ENCODE results near the gene SELENOO. TPM values are rescaled to one million over a fixed set of nuclear protein-coding genes. Genes with fewer than 3 reads are reported as not detected.
"Not testable (repeated sequence)": the region's sequence is repeated elsewhere in the genome, so short reads cannot be mapped to it uniquely, and the experiment has no call there.

Gene SELENOO
- total RNA-seq, 1 experiment from 2014 or later = 25.1 TPM

GRCh38 chr22:50196256-50196655 lies 4.6 kb upstream of the SELENOO start:
- Histone ChIP-seq H3K4me1 (replicated peaks) (peaks cover 12% of the 10 kb centered on the region), H3K36me3 (peaks cover 68% of the 10 kb centered on the region)
- DNase-seq (ENCODE audit: low read depth in 1 of 2, low spot score in 2 of 2) = no peak

DNA sequence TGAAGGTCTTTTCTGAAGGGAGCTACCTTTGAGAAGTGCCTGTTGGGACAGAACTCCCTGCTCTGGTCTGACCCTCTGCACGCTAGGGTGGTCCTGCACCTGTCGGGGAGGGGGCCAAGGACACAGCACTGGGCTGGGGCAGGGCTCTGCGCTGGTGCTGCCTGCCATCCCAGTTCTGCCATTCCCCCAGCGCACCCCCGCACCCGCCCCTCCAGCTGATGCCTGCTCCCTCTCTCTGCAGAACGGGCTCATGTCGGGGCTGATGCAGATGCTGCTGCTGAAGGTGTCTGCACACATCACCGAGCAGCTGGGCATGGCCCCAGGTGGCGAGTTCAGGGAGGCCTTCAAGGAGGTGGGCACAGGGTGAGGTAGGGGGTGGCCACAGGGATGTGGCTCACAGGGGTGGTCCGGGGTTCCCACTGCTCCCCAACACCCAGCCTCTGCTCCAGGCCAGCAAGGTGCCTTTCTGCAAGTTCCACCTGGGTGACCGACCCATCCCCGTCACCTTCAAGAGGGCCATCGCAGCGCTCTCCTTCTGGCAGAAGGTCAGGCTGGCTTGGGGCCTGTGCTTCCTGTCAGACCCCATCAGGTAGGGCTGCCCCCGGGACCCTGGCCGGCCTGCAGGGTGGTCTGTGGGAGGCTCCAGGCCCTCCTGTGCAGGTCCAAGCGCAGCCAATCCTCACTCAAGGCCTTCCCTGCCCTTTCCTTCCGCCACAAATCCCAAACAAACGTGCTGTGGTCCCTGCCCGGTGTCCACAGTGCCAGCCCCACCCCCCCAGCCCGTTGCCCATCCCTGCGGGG lies 3.6 kb upstream of the SELENOO start:
- no peak overlapping the region for H3K27ac ChIP-seq
- H3K9me3 ChIP-seq (replicated peaks) = no peaks in the 10 kb centered on the region; the same call in 1 of the 2 replicates
- no peak for DNase-seq (ENCODE audit: low read depth in 1 of 2, low spot score in 2 of 2)
- H3K27me3 ChIP-seq (replicated peaks) = no peaks in the 10 kb centered on the region
- peaks cover 17% of the 10 kb centered on the region for H3K4me1 ChIP-seq (replicated peaks)
- H3K4me3 ChIP-seq = no peak overlapping the region
- H3K36me3 ChIP-seq = peaks cover 62% of the 10 kb centered on the region

More at GRCh38 chr22:50196256-50196655, 4.6 kb upstream of the SELENOO start:
- Histone ChIP-seq H3K27me3 (replicated peaks) (no peaks in the 10 kb centered on the region), H3K4me3 (no peak overlapping the region), H3K9me3 (replicated peaks) (no peaks in the 10 kb centered on the region; the same call in 1 of the 2 replicates), H3K27ac (no peak overlapping the region)

DNA sequence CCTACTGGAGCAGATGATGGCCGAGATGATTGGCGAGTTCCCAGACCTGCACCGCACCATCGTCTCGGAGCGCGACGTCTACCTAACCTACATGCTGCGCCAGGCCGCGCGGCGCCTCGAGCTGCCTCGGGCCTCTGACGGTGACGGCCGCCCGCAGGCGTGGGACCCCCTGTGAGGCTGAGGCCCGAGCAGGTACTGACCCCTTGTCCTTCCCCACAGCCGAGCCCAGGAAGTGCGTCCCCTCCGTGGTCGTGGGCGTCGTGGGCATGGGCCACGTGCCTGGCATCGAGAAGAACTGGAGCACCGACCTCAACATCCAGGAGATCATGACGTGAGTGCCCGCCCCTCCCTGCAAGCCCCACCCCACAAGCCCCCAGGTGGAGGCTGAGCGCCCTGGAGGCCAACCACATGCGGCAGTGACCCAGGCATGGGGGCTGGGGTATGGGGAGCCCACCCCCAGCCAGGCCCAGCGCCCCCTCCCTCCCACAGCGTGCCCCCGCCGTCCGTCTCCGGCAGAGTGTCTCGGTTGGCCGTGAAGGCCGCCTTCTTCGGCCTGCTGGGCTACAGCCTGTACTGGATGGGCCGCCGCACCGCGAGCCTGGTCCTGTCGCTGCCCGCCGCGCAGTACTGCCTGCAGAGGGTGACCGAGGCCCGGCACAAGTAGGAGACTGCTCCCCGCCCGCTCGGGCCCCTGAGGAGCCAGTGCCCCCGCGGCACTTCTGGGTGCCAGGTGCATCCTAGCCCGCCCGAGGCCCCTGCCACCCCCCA lies 2.8 kb upstream of the SELENOO start:
- Histone ChIP-seq H3K36me3 (peaks cover 61% of the 10 kb centered on the region), H3K4me3 (no peak overlapping the region), H3K4me1 (replicated peaks) (peaks cover 19% of the 10 kb centered on the region), H3K27me3 (replicated peaks) (no peaks in the 10 kb centered on the region), H3K9me3 (replicated peaks) (no peaks in the 10 kb centered on the region; the same call in 1 of the 2 replicates), H3K27ac (no peak overlapping the region)
- no peak for DNase-seq (ENCODE audit: low read depth in 1 of 2, low spot score in 2 of 2)

DNA sequence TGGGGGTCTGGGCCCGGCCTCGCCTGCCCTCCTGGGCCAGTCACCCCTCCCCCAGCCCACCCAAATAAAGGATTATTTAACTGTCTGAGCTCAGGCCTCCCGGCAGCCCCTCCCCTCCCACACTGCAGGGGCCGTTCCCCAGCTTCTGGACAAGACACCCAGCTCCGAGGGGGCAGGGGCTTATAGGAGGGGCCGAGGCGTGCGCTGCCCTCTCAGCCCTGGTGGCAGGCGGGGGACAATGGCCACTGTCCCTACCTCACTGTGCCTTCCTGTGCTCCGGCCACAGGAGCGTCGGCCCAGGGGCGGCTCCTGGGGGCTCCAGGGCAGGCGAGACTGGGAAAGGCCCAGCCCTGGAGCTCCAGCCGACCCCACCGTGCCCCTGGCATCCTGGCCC lies 2.2 kb upstream of the SELENOO start:
- H3K9me3 ChIP-seq (replicated peaks) = peaks cover 5% of the 10 kb centered on the region; the same call in 1 of the 2 replicates
- no peaks in the 10 kb centered on the region for H3K27me3 ChIP-seq (replicated peaks)
- H3K4me1 ChIP-seq (replicated peaks) = peaks cover 19% of the 10 kb centered on the region
- no peak overlapping the region for H3K27ac ChIP-seq
- no peak overlapping the region for H3K4me3 ChIP-seq
- DNase-seq (ENCODE audit: low read depth in 1 of 2, low spot score in 2 of 2) = no peak
- H3K36me3 ChIP-seq = peaks cover 61% of the 10 kb centered on the region

- H3K4me3 ChIP-seq = no peak overlapping the region
- no peak overlapping the region for H3K27ac ChIP-seq
- H3K36me3 ChIP-seq = peaks cover 61% of the 10 kb centered on the region
- no peak for DNase-seq (ENCODE audit: low read depth in 1 of 2, low spot score in 2 of 2)
- no peaks in the 10 kb centered on the region for H3K27me3 ChIP-seq (replicated peaks)
- H3K9me3 ChIP-seq (replicated peaks) = peaks cover 7% of the 10 kb centered on the region; the same call in 1 of the 2 replicates
- H3K4me1 ChIP-seq (replicated peaks) = peaks cover 19% of the 10 kb centered on the region
Measured at GRCh38 chr22:50199251-50199721, 1.5 kb upstream of the SELENOO start.

GRCh38 chr22:50199829-50200460 lies 866 bp upstream of the SELENOO start:
- Histone ChIP-seq H3K9me3 (replicated peaks) (peaks cover 7% of the 10 kb centered on the region; the same call in 1 of the 2 replicates), H3K4me3 (peak overlapping the region; percentile 98), H3K27me3 (replicated peaks) (no peaks in the 10 kb centered on the region), H3K36me3 (peaks cover 60% of the 10 kb centered on the region), H3K27ac (no peak overlapping the region), H3K4me1 (replicated peaks) (peaks cover 19% of the 10 kb centered on the region)
- DNase-seq (ENCODE audit: low read depth in 1 of 2, low spot score in 2 of 2) = peak in 1 of 2 experiments; percentile 37

DNA sequence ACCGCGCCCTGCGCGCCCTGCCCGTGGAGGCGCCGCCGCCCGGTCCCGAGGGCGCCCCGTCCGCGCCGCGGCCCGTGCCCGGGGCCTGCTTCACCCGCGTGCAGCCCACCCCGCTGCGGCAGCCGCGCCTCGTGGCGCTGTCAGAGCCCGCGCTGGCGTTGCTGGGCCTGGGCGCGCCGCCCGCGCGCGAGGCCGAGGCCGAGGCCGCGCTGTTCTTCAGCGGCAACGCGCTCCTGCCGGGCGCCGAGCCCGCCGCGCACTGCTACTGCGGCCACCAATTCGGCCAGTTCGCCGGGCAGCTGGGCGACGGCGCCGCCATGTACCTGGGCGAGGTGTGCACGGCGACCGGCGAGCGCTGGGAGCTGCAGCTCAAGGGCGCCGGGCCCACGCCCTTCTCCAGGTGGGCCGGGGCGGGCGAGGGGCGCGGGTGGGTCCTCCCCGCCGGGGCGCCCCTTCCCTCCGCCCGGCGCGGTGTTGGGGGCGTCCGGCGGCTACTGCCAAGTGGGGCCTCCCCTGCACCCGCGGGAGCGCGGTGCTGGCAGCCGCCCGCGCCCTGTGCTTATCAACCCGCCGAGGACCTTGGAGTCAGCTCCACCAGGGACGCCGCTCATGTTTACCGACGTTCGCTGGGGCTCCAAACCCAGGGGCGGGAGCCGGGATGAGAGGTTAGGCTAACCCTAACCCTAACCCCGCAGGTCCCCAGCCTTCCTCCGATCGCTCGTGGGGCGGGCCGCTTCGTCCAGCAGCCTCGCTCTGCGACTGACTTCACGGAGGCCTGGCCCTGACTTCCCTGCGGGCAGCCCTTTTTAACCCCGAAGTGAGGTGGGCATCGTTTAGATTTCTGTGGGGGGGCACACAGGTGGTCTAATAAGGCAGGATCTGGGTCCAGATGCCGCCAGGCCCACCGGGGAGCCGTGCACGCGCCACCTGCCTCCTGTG lies 649 bp downstream of the SELENOO start:
- Histone ChIP-seq H3K4me3 (peak overlapping the region; percentile 98), H3K4me1 (replicated peaks) (peaks cover 19% of the 10 kb centered on the region), H3K27ac (no peak overlapping the region), H3K36me3 (peaks cover 61% of the 10 kb centered on the region), H3K27me3 (replicated peaks) (no peaks in the 10 kb centered on the region), H3K9me3 (replicated peaks) (peaks cover 7% of the 10 kb centered on the region; the same call in 1 of the 2 replicates)
- no peak for DNase-seq (ENCODE audit: low read depth in 1 of 2, low spot score in 2 of 2)

DNA sequence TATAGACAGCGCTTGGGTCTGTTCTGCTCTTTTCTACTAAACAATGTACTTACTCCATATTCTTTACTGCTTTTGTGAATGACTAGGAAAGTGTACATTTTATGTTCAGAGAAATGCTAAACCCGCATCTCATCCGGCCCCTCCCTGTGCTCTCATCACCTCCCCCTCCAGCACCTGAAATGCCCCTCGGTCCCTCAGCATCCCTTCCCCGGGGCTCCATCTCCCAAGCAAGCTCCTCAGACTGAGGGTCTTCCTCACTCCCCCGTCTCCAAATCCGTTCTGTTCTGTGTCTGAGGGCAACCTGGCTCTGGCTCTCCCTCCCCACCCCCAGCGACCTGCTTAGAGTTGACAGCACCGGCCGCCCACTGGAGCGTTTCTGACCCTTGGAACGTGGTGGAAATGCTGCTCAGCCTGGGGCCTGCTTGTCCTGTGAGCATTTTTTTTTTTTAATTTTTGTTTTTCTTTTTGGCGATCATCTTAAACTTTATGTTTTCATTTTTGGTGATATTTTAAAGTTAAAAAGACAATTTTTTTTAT lies 1.4 kb downstream of the SELENOO start:
- DNase-seq (ENCODE audit: low read depth in 1 of 2, low spot score in 2 of 2) = no peak

GRCh38 chr22:50203288-50203687 lies 2.5 kb downstream of the SELENOO start:
- Histone ChIP-seq H3K27me3 (replicated peaks) (no peaks in the 10 kb centered on the region), H3K4me1 (replicated peaks) (peaks cover 19% of the 10 kb centered on the region), H3K4me3 (no peak overlapping the region), H3K27ac (no peak overlapping the region), H3K36me3 (peaks cover 64% of the 10 kb centered on the region), H3K9me3 (replicated peaks) (peaks cover 7% of the 10 kb centered on the region; the same call in 1 of the 2 replicates)
- DNase-seq (ENCODE audit: low read depth in 1 of 2, low spot score in 2 of 2) = no peak

More for the DNA sequence above, 1.4 kb downstream of the SELENOO start:
- H3K27ac ChIP-seq = no peak overlapping the region
- H3K27me3 ChIP-seq (replicated peaks) = no peaks in the 10 kb centered on the region
- H3K4me1 ChIP-seq (replicated peaks) = peaks cover 19% of the 10 kb centered on the region
- H3K4me3 ChIP-seq = peak overlapping the region; percentile 98
- H3K36me3 ChIP-seq = peaks cover 63% of the 10 kb centered on the region
- peaks cover 7% of the 10 kb centered on the region; the same call in 1 of the 2 replicates for H3K9me3 ChIP-seq (replicated peaks)

GRCh38 chr22:50204571-50204970 lies 3.8 kb downstream of the SELENOO start:
- Histone ChIP-seq H3K4me3 (no peak overlapping the region), H3K27ac (no peak overlapping the region), H3K27me3 (replicated peaks) (no peaks in the 10 kb centered on the region), H3K9me3 (replicated peaks) (peaks cover 7% of the 10 kb centered on the region; the same call in 1 of the 2 replicates), H3K36me3 (peaks cover 68% of the 10 kb centered on the region), H3K4me1 (replicated peaks) (peaks cover 19% of the 10 kb centered on the region)
- DNase-seq (ENCODE audit: low read depth in 1 of 2, low spot score in 2 of 2) = no peak

DNA sequence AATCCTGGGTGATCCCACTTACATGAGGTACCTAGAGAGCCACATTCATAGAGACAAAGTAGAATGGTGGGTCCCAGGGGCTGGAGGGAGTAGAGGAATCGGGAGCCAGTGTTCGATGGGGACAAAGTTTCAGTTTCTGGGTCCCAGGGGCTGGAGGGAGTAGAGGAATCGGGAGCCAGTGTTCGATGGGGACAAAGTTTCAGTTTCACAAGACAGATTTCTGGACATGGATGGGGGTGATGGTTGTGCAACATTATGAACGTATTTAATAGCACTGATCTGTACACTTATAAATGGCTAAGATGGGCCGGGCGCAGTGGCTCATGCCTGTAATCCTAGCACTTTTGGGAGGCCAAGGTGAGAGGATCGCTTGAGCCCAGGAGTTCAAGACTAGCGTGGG lies 4.2 kb downstream of the SELENOO start:
- peaks cover 70% of the 10 kb centered on the region for H3K36me3 ChIP-seq
- not testable (repeated sequence) for H3K9me3 ChIP-seq (replicated peaks); H3K4me3 ChIP-seq; H3K27ac ChIP-seq; DNase-seq (ENCODE audit: low read depth in 1 of 2, low spot score in 2 of 2); H3K27me3 ChIP-seq (replicated peaks)
- H3K4me1 ChIP-seq (replicated peaks) = peaks cover 16% of the 10 kb centered on the region

- Histone ChIP-seq H3K4me1 (replicated peaks) (peaks cover 11% of the 10 kb centered on the region), H3K36me3 (peaks cover 77% of the 10 kb centered on the region), H3K27me3 (replicated peaks) (no peaks in the 10 kb centered on the region), H3K9me3 (replicated peaks) (peaks cover 7% of the 10 kb centered on the region; the same call in 1 of the 2 replicates), H3K4me3 (no peak overlapping the region), H3K27ac (no peak overlapping the region)
- DNase-seq (ENCODE audit: low read depth in 1 of 2, low spot score in 2 of 2) = no peak
Measured at GRCh38 chr22:50205781-50206569, 5.2 kb downstream of the SELENOO start.
